RPMI7951 (cell line): Measurements from ENCODE around the gene KCTD2. TPM values are rescaled to one million over a fixed set of nuclear protein-coding genes. Genes with fewer than 3 reads are reported as not detected.
"Not testable (repeated sequence)": the region's sequence is repeated elsewhere in the genome, so short reads cannot be mapped to it uniquely, and the experiment has no call there.

ENCODE experiments used
- DNase-seq: peaks from one replicate; pipeline ENCODE4 v3.0.0-alpha.2; 2012; ENCODE audit warnings: low read depth
- total RNA-seq: library from RNA; depleted of rRNA; stranded (reverse); fragments of >200 nt; shearing (Covaris generic); gene quantifications from 2 replicates; pipeline ENCODE4 v1.2.3, GENCODE V29; 2014; rRNA removed

The KCTD2 gene, protein sequence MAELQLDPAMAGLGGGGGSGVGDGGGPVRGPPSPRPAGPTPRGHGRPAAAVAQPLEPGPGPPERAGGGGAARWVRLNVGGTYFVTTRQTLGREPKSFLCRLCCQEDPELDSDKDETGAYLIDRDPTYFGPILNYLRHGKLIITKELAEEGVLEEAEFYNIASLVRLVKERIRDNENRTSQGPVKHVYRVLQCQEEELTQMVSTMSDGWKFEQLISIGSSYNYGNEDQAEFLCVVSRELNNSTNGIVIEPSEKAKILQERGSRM
- total RNA-seq = 11.8 and 13.5 TPM in 2 replicates

DNA sequence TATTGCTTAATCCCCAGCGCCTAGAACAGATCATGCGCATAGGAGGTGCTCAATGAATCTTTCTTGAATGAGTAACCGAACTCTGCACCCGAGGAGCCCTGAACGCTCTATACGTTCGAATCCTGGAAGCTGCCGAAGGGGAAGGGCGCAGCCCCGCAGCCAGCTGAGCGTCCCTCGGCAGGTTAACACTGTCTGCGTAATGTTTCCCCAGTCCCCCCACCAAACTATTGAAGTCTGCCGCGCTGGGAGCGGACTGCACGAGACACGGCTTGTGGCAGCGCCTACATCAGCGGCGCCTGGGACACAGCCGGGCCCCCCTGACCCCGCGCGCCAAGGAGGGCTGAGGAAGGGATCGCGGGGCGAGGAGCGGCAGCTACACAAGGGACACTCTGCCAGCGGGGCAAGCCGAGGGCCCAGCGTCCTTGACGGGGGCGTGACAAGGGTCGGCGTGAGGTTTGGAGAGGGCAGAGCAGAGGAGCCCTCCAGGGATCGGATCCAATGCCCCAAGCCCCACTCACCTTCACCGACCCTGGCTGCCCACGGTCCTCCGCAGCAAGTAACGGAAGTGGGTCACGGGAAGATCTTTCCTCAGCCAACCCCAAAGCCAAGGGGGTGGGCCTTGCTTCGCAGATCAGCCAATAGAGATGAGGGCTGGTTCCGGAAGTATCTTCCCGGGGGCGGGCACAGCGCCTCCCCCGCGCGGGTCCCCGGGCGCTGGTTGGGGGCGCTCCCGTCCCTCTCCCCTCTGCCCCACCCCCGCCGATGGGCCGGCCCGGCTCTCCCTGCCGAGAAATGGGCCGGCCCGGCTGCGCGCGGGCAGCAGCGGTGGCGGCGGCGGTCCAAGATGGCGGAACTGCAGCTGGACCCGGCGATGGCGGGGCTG is at the start of gene KCTD2, which contains the start of gene ATP5PD:
KCTD2 (plus strand) TSS at position 819 of the 883 bp plus-strand sequence; CDS start at position 845, 26 bp downstream.
ATP5PD (minus strand) TSS at position 563 of the 883 bp plus-strand sequence. CDS start 4,319 bp downstream, outside the sequence.
- peak; percentile 94 for DNase-seq

DNA sequence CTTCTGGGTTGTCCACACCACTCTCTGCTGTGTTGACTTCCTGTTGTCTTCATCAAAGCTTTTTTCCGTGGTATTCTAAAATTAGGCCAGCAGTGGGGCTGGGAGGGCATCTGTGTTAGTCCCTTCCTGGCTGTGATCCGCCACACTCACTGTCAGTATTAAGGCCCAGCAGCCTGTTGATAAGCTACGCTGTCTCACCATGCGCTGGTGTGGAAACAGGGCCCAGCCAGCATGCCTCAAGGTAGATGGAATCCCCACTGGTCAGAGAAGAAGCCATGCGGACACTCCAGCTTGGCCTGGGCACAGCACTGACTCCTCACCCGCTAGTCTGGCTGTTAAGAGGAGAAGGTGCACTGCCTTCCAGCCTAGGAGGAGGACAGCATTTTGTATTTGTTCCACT is 48.2 kb upstream of the KCTD2 start:
- no peak for DNase-seq

DNA sequence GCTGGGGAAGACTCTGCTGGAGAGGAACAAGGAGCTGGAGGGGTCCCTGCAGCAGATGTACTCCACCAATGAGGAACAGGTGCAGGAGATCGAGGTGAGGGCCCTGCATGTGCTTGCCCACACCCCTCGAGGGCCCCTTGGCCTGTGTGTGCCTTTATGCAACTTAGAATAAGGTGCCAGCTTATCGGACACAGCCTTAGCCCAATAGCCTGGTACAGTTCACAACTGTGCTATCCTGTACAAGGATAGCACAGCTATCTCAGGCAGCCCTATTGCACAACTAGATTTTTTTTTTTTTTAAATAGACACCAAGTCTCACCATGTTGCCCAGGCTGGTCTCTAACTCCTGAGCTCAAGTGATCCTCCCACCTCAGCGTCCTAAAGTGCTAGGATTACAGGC is 47.5 kb upstream of the KCTD2 start:
- no peak for DNase-seq

DNA sequence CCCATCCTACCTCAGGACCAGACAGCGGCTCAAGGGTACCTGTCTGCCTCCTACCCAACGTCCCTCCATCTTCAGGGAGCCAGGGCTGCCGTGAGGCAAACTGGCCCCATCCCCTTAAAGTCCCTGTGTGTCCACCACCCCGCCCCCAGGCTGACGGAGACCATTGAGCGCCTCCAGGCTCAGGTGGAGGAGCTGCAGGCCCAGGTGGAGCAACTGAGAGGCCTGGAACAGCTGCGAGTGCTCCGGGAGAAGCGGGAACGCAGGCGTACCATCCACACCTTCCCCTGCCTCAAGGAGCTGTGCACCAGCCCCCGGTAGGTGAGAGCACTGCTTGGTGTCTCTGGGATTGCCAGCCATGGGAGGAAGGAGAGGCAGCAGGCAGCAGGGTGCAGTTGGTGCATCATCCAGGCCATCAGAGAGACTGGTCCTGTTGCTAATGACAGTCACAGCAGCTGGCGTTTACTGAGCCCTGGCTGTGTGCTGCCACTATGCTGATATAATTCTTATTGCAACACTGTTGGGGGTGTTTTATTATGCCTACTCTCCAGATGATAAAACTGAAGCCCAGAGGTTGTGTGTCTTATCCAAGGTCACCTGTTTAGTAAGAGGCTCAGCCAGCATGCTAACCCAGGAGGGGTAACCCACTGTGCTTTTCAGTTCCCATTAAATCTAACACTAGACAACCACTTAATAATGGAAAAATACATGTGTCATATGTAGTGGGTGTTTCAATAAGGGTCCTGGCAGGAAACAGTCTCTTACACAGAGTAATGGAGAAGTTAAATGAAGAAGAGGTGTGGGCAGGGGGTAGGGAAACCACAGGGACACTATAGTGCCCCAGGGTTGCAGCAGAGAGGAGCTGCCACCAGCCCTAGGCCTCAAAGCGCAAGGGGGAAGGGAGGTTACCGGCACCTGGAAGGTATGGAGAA is 44.8 kb upstream of the KCTD2 start:
- DNase-seq = no peak

DNA sequence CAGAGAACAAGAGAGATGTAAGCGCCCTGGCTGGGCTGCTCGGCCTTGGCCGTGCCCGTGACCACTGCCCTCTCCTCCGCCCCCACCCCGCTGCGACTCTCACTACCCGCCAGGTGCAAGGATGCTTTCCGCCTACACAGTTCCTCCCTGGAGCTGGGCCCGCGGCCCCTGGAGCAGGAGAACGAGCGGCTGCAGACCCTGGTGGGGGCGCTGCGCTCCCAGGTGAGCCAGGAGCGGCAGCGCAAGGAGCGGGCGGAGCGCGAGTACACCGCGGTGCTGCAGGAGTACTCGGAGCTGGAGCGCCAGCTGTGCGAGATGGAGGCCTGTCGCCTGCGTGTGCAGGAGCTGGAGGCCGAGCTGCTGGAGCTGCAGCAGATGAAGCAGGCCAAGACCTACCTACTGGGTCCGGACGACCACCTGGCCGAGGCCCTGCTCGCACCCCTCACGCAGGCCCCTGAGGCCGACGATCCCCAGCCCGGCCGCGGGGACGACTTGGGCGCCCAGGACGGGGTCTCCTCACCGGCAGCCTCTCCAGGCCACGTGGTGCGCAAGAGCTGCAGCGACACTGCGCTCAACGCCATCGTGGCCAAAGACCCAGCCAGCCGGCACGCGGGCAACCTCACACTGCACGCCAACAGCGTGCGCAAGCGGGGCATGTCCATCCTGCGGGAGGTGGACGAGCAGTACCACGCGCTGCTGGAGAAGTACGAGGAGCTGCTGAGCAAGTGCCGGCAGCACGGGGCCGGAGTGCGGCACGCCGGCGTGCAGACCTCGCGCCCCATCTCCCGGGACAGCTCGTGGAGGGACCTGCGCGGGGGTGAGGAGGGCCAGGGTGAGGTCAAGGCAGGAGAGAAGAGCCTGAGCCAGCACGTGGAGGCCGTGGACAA is 43.7 kb upstream of the KCTD2 start:
- no peak for DNase-seq

DNA sequence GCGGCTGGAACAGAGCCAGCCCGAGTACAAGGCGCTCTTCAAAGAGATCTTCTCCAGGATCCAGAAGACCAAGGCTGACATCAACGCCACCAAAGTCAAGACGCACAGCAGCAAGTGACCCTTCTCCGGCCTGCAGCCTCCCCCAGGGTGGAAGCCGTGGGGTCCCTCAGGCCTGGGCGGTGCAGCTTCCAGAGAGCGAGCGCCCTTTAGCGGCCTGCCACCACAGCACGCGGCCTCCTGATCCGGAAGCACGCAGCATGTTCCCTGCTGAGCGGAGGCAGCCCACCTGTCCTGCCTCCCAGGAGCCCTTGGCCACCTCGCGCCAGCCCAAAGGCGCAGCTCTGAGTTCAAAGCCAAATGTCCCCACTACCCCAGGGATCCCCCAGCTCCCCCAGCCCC is 43.1 kb upstream of the KCTD2 start:
- no peak for DNase-seq

DNA sequence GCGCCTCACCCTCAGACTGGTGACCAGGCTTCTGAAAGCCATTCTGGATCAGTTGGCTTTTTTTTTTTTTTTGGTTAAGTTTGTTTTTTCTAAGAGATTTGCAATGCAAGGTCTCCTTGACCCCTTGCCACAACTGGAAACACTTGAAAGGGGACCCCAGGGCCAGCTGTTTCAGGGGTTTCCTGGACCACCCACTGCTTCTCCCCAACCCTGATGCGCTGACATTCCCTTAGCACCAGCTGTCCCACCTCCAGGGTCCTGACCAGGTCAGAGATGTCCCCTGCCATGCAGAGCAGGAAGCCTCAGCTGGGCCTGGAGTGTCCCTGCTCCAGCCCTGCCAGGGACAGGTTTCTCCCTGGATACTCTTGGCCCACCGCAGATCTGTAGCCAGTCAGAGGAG is 42.7 kb upstream of the KCTD2 start:
- DNase-seq = no peak

DNA sequence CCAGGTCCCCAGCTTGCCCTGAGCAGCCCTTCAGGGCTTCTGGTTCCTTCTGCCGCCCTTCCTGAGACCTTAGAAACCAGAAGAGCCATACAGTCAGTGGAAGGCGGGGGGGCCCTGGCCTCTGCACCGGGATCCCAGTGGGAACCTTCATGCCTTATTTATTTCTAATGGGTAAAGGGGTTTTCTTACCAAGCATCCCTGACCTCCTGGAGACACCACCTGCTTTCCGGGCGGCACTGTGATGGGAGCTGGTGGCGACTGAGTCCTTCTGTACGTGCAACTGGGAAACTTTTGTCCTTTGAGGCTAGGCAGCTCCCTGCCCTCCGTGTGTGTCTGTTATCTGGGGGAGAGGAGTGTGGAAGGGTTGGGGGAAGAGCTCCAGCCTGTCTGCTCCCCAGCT is 41.7 kb upstream of the KCTD2 start:
- no peak for DNase-seq

DNA sequence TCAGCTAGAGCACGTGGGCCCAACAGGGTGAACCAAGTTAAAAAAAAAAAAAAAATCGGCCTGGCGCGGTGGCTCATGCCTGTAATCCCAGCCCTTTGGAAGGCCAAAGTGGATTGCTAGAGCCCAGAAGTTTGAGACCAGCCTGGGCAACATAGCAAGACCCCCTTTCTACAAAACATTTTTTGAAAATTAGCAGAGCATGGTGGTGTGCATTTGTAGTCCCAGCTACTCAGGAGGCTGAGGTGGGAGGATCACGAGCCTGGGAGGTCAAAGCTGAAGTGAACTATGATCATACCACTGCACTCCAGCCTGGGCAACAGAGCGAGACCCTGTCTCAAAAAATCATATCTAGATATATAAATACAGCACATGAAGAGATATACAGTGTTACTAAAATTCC is 40.9 kb upstream of the KCTD2 start:
- DNase-seq = not testable (repeated sequence)

DNA sequence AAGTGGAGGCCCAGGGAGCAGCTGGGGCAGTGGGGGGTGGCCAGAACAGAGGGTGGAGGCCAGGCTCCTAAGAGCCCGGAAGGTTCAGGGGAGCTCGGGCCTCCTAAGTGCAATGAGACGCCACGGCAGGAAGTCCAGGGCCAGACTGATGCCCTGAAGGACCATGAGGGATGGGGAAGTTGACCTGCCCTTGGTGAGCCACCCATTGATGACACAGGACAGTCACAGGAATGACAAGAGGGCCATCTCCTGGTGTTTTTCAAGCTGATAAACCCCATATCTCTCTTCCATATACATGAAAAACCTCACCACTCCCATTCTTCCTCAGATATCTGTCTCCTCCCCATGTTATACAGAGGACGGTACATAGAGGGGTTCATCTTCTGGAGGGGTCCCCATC is 40.4 kb upstream of the KCTD2 start:
- DNase-seq = no peak

DNA sequence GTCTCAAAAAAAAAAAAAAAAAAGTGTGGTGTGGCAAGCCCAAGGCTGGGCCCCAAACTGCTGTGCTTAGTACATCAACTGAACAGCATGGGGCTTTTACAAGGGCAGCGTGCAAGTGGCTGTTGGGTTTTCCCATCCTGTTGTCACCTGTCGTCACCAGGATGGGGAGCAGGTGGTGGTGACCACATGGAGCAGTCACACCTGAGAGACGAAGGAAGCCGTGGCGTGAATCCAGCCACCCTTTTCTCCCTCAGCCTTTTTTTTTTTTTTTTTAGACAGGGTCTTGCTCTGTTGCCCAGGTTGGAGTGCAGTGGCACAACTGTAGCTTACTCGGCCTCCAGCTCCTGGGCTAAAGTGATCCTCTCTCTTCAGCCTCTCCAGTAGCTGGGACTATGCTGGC is 38.7 kb upstream of the KCTD2 start:
- DNase-seq = no peak

DNA sequence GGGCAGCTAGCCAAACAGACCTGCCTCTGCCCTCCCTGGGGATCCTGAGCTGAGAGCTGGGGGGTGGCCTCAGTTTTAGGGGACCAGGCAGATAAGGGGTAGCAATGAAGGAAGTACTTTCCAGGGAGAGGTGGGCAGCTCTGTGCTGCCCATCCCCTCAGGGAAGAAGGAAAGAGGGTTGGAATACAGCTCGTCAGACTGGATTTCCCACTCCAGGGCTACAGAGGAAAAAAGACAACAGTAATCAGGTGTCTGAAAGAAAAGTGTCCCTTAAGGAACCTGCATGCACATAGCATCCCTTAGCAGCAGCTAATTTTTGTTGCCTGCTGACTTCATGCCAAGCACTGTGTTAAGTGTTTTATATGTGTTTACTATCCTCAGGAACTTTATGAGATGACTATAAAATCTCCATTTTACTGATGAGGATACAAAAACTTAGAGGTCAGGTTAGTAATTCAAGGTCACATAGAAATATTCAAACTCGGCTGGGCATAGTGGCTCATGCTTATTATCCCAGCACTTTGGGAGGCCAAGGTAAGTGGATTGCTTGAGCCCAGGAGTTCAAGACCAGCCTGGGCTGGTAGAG is 37.8 kb upstream of the KCTD2 start:
- no peak for DNase-seq

DNA sequence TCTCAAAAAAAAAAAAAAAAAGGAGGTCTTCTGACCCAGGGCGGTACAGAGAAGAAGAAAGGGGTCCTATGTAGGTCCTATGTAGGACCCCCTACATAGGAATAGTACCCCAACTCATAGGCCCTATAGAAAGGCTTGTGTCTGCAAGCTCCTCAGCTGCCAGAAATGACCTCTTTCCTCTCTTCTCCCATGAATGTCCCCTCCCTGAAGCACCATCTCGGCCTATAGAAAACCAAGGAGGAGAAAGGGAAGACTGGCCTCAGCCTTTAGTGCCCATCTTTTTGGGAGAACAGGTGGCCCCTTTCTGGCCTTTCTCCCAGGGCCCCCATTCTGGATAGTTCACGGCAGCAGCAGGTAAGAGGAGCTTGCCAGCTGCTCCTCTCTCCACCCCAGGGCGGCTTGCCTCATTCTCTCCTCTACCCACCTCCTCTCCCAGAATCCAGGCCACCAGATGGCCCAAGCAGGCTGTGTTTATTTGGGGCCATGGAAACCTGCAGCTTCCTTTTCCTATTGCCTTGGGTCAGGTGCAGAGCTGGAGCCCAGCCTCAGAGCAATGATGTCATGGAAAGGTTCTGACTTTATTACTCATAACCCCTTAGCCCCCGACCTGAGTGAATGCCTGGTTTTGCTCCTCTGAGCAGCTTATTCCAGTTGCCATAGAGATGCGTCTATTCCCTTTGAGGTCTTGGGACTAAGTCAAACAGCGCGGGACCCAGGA is 36.2 kb upstream of the KCTD2 start:
- DNase-seq = peak; percentile 71

DNA sequence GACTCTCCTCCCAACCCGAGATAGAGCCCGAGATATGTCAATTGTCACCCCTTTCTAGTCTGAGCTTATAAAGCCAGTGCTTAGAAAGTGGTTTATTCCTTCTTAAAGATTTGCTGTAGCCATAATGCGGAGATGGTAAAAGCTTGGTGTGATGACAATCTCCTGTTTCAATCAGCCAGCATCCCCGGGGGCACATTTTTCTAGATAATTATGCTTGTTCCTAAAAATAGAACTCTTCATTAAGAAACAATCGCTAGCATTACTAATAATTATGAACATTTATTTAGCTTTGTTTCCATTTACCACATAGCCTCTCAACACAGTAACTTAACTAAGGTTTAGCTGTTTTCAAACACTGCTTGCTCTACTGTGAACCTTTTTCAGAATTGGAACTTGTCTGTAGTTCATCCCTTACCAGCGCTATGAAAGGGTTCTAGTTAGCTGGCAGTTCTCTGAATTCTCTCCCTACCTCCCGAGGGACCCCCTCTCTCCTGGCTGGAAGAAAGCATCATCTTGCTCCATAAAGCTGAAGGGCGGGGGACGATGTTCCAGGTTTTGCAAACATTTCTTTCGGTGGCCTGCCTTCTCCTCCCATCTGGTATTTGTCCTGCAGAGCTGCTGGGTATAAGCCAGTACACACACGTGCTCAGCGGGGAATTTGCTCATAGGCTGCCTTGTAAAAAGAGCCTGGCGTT is 35.5 kb upstream of the KCTD2 start:
- peak; percentile 67 for DNase-seq

DNA sequence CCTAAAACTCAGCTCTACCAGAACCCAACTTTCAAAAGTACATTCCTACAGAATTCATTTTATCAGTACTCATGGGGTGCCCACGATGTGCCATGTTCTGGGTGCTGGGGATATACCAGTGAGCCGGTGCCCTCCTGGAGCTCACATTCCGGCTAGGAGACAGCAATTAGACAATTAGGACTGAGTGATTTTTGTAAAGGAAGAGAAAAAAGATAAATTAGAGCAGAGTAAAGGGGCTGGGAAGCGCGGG is 35.0 kb upstream of the KCTD2 start:
- no peak for DNase-seq

DNA sequence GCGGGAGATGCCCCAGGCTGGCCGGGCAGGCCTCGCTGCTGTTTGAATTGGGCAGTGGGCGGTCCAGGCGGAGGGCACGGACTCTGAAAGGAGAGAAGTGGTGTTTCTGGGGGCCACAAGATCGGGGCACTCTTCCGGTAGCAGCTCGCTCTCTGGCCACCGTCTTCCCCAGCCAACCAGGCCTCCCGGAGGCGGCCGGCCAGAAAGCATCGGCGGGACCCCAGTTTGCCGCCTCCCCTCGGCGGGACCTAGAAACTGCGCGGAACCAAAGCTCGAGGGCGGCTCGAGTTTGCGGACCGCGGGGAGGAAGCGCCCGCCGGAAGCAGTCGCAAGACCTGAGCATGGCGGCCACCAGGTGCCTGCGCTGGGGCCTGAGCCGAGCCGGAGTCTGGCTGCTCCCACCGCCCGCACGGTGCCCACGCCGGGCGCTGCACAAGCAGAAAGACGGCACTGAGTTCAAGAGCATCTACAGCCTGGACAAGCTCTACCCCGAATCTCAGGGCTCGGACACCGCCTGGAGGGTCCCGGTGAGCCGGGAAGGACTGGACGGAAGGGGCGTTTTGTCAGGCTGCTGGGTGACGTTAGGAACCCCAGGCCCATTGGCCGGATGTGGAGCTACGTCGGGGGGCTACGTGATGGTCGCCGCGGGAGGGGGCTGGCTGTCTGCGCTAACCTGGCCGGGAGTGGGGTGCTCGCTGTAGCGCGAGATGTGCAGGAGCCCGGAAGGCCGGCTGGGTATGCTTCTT is 34.5 kb upstream of the KCTD2 start, which contains the start of gene MRPL58:
MRPL58 (plus strand) TSS at position 325 of the 746 bp plus-strand sequence; CDS start at position 342, 17 bp downstream.
- peak; percentile 79 for DNase-seq

DNA sequence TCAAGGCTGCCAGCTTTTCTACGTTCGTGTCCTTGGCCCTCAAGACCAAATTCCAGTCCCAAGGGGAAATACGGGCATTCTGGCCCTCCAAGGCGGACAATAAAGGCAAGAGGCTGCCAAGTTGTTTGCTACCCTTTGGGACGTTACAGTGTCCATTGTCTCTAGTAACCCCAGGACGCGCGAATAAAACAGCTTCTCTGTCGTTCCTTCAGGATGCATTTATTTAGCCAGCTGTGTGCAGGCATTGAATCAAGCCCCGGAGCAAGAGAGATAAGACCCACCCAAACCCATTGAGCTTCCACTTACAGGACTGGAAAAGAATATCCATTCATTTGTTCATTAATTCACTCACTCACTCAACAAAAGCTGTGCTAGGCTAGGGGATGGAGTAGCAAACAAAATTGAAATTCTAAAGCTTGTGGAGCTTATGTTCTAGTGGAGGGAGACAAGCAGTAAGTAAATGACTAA is 33.9 kb upstream of the KCTD2 start:
- no peak for DNase-seq

DNA sequence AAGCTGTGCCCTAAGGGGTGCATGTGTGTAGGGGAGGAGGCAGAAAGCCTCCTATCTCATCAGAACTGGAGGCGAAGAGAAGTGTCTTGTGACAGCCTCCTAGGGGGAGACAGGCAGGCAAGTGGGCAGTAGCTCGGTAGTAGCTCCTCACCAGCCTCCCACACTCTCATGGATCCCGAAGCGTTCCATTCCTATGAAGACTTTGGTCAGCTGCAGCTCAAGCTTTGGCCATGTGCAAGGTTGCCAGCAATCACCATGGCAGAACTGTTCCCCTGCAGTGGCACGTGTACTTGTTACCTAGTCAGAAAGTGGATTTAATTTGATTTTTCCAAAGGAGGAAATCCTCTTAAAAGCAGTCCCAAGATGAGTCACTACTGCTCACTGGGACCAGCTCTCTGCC is 27.9 kb upstream of the KCTD2 start:
- no peak for DNase-seq
